ENCODE measurements around the gene SIRPB2.

The SIRPB2 gene

GRCh38 chr20:1441133-1441532 lies 50.1 kb downstream of the SIRPB2 start:
- DNase-seq (ENCODE audit: low read depth in 2 of 2) = no peak

- DNase-seq (ENCODE audit: low read depth in 2 of 2) = no peak
Measured at GRCh38 chr20:1440024-1440423, 51.2 kb downstream of the SIRPB2 start.

DNA sequence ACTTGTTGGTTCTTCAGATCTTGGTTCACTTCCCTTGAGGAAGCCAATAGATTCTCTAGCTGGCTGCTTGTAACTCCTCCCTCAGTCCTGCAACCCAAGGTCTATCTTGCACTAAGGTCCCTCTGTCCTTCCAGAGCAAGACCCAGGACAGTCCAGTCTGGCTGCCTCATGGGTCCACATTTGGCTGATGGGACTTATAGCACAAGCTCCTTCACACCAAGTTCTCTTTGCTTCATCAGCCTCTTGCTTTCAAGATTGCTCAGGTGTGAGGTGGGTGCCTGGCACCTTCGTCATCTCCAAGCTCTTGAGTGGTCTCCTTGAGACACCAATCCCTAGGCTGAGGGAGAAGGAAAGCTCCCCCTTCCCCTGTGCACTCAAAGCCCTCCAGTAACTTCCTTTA lies 52.9 kb downstream of the SIRPB2 start:
- no peak for DNase-seq (ENCODE audit: low read depth in 2 of 2)

DNA sequence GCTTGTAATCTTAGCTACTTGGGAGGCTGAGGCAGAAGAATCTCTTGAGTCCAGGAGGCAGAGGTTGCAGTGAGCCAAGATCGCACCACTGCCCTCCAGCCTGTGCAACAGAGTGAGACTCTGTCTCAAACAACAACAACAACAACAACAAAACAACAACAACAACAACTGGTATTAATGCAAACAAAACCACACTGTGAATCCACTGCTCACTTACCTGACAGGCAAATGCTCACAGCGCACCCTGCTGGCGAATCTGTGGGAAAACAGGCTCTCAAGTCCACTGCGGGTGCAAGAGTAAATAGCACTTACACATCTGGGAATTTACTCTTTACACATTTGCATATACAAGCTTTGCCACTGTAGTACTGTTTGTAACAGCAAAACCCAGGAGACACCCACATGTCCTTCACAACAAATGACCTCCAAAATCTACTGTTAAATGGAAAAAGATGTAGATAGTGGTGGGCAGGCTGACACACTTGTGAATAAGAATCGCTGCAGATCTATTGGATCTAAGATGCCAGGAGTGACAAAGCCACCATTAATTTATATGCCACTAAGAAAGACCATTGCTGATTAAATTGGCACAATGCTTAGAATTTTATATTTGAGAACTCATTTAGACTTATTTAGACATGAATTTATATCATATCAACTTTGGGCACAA lies 53.9 kb downstream of the SIRPB2 start:
- peak; percentile 53 to 67 for DNase-seq (ENCODE audit: low read depth in 2 of 2)

DNA sequence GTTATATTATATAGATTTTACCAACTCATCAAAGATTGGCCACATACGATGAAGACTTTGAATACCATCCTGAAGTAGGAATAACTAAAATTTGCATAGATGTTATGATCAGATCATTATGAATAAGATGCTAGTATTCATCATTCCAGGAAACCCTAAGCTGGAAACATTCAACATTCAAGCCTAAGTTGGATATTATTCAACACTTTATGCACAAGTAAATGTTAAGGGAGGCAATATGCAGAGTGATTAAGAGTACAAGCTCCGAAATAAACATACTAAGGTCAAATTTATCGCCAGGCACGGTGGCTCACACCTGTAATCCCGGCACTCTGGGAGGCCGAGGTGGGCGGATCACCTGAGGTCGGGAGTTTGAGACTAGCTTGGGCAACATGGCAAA lies 55.0 kb downstream of the SIRPB2 start:
- DNase-seq (ENCODE audit: low read depth in 2 of 2) = no peak

GRCh38 chr20:1435337-1435699 lies 55.9 kb downstream of the SIRPB2 start:
- no peak for DNase-seq (ENCODE audit: low read depth in 2 of 2)

DNA sequence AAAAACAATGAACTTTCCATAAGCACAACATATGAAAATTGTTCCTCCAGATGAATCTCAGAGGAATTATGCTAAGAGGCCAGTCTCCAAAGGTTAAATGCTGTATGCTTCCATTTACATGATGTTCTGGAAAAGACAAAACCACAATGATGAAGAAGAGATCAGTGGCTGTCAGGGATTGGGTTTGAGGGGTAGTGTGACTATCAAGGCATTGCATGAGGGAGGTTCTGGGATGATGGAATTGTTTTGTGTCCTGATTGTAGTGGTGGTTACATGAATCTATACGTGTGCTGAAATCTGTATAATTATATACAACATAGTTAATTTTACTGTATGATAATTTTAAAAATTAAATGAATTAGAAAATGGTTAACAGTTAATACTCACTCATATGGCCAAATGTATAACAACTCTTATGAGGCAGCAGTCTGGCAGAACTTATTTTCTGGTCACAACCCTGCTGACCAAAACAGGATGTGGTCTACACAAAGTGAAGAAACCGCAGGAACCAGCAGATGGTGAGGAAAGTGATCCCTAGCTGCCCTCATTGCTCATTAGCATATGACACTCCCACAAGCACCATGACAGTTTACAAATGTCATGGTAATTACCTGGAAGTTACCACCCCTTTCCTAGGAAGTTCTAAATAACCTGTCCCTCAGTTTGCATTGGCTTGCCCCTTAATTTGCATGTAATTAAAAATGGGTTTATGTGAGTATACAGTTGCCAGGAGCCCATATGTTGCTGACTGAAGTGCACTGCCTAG lies 56.5 kb downstream of the SIRPB2 start:
- DNase-seq (ENCODE audit: low read depth in 2 of 2) = peak in 1 of 2 donors; percentile 7

GRCh38 chr20:1431158-1431557 lies 60.1 kb downstream of the SIRPB2 start:
- no peak for DNase-seq (ENCODE audit: low read depth in 2 of 2)

- DNase-seq (ENCODE audit: low read depth in 2 of 2) = no peak
Measured at GRCh38 chr20:1430004-1430451, 61.2 kb downstream of the SIRPB2 start.

DNA sequence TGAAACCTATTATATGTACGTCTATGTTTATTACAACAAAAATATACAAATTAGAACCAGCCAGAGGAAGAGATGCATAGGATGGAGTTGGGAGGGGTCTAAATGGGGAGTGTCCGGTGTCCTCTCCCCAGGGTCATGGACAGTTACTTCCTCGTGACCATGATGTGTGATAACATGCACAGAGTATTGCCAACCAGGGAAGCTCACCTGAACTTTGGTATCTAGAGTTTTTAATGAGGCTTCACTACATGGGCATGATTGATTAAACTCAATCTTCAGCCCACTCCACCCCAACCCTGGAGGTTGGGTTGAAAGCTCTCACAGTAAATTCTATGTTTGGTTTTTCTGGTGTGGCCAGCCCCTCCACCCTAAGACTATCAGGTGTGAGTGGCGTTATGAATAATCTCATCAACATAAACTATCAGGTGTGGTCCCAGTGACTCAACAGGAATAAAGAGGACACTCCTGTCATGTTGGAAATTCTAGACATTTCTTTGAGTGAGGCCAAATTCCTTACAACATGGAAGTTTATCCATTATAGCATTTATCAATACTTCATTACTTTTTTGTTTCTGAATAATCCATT lies 62.0 kb downstream of the SIRPB2 start:
- DNase-seq (ENCODE audit: low read depth in 2 of 2) = no peak

DNA sequence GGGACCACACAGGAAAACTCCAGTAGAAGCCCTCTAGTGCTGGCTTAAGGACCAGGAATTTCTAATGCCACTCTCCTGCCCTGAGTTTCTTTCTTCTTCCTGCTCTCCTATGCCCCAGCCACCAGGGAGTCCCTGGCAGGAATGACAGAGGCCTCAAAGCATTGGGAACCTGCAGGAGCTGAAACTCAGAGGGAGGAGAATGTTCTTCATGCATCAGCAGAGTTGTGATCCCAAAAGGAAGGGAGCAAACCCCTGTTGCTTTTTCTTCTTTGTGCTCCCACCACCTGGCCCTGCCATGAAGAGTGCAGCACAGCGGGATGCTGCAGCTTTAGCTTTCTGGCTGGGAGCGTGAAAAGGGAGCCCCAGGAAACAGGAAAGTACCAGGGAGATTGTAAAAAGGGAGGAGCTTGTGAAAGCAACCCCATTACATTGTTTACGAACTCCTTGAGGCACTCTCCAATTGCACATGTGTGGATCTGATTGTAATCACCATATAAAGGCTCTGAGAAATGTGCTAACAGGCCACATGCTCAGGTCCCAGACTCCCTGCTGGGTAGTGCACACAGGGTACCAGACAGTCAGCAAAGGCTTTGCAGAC lies 63.7 kb downstream of the SIRPB2 start:
- DNase-seq (ENCODE audit: low read depth in 2 of 2) = no peak

DNA sequence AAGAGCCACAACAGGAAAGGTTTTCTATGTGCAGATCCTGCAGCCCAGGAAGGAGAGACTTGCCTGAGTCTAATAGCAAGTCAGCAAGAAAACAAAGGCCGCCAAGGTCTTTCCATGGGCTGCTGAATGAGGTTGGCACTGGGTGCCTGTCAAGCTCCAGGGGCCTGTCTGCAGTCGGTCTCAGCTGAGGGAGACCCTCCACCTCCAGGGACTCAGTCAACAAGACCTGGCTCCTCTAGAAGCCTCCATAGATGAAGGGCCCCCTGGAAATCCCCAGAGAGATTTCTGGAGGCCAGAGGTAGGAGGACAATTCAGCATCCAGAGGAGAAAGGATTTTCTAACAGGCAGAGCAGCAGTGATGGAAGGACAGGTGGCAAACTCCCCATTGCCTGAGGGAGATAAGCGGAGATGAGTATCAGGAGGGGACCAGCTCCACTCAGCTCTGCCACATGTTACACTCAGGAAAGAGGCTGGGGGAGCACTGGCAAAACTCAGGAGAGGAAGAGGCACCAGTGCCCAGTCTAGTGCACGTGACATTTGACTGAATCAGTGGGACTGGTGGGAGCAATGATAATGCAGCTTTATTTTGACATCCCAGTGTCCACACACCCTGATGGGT lies 64.9 kb downstream of the SIRPB2 start:
- DNase-seq (ENCODE audit: low read depth in 2 of 2) = no peak

All from stimulated activated CD4-positive, alpha-beta T cell treated with anti-CD3 and anti-CD28 coated beads, Interleukin-1b, Interleukin-23, amount 100 ng/mL, for 1 hour (primary cell).